Testis (tissue), 3 donors: ENCODE results near the gene CDH13. TPM values are rescaled to one million over a fixed set of nuclear protein-coding genes. Genes with fewer than 3 reads are reported as not detected.
A peak's percentile ranks its signal among the peaks of the same experiment; 100 is the strongest.

Source experiments
- DNase-seq: peaks from one replicate; pipeline ENCODE4 v3.0.0-alpha.2; 2019
- H3K27ac ChIP-seq, 2 donors: fragments of 200-600 bp; sonication (generic); one replicate each; pipeline ENCODE4 v1.5.1; 2019
- H3K27me3 ChIP-seq: fragments of 200-600 bp; sonication (generic); one replicate; pipeline ENCODE4 v1.5.1; 2019
- H3K36me3 ChIP-seq: fragments of 200-600 bp; sonication (generic); one replicate; pipeline ENCODE4 v1.5.1; 2017; ENCODE audit warnings: low read depth; ENCODE audit errors: missing control alignments
- H3K4me1 ChIP-seq: fragments of 200-600 bp; sonication (generic); one replicate; pipeline ENCODE4 v1.5.1; 2019
- H3K4me3 ChIP-seq, 2 donors: fragments of 200-600 bp; sonication (generic); one replicate each; pipeline ENCODE4 v1.5.1; 2017 to 2019
- H3K9me3 ChIP-seq: fragments of 200-600 bp; sonication (generic); one replicate; pipeline ENCODE4 v1.5.1; 2017
- CTCF ChIP-seq, 3 experiments: fragments of 450-650 bp in 2 of 3; fragments of 200-600 bp in 1 of 3; sonication (generic) in 1 of 3; IDR thresholded peaks; one replicate each; pipeline ENCODE4 v1.5.1; 2016 to 2019; ENCODE audit warnings: antibody characterized with exemption in 3 of 3, mild to moderate bottlenecking in 2 of 3, moderate library complexity in 1 of 3
- POLR2A ChIP-seq: fragments of 450-650 bp; IDR thresholded peaks from one replicate; pipeline ENCODE4 v1.6.1; 2017; ENCODE audit warnings: antibody characterized with exemption, mild to moderate bottlenecking, moderate library complexity
- WGBS, 2 donors: methylation state at CpG; one replicate each; pipeline ENCODE4 v1.1.5; 2018; 5-methylcytosine and 5-hydroxymethylcytosine counted together
- intact Hi-C: fragments of 100-400 bp; cut with DNase I; formaldehyde crosslinking; loops from one replicate; pipeline ENCODE4 v1.15.1; 2023; ENCODE audit warnings: low total_unique reads
- polyA plus RNA-seq: library from polyadenylated mRNA; stranded (reverse); fragments of 350-450 nt; fragmentation: Illumina TruSeq; extraction: RNeasy Lipid Tissue Mini Kit (QIAGEN cat#74804); gene quantifications from one replicate; pipeline ENCODE4 v1.2.3, GENCODE V29; 2014; ENCODE audit warnings: low read depth, low replicate concordance; ENCODE audit not compliant: insufficient read depth
- total RNA-seq, 2 donors: library from RNA; depleted of rRNA; stranded (reverse); fragments of >200 nt; gene quantifications; one replicate each; pipeline ENCODE4 v1.2.3, GENCODE V29; 2016

CDH13 gene
- total and polyA plus RNA-seq, 3 donors from 2014 or later: 1.2 to 11.1 (median 2.0) TPM

DNA sequence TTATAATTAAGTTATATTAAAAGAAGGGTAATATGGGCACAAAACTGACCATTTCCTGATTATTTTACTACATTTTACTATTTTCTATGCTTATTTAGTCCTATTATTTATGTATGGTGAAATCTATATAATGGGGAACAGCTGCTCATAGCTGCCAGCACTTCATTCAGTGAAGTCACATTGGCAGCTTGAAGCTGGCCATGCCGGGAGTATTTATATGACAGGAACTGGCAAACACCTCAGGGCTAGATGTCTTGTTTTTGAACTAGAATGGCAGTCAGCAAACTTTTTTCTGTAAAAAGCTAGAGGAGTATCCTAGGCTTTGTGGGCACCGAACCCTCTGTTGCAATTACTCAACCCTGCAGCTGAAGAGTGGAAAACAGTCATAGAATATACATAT, 104.1 kb downstream of the CDH13 start:
- H3K4me1 ChIP-seq: peaks cover 7% of the 10 kb centered on the region
- no peak overlapping the region for H3K27ac ChIP-seq
- TF ChIP-seq POLR2A (no peak), CTCF (IDR thresholded peaks at IDR 0.05) (no peak)
- no peak for DNase-seq
- no peaks in the 10 kb centered on the region for H3K36me3 ChIP-seq
- intact Hi-C loops: no loop called here
- 88 to 90% methylated on average over 2 of the region's 2 CpGs for WGBS, 2 donors
- no peaks in the 10 kb centered on the region for H3K27me3 ChIP-seq
- H3K4me3 ChIP-seq: no peak overlapping the region
- H3K9me3 ChIP-seq: no peaks in the 10 kb centered on the region

- no peaks in the 10 kb centered on the region for H3K9me3 ChIP-seq
- no peak for DNase-seq
- no peaks in the 10 kb centered on the region for H3K36me3 ChIP-seq
- H3K4me3 ChIP-seq: no peak overlapping the region
- no peaks in the 10 kb centered on the region for H3K27me3 ChIP-seq
- H3K4me1 ChIP-seq: peaks cover 12% of the 10 kb centered on the region
- H3K27ac ChIP-seq: no peak overlapping the region
- TF ChIP-seq CTCF (IDR thresholded peaks at IDR 0.05) (no peak), POLR2A (no peak)
- intact Hi-C loops: no loop called here
- 75 to 87% methylated on average over 3 of the region's 3 CpGs for WGBS, 2 donors
These were observed 105.7 kb downstream of the CDH13 start for GRCh38 chr16:82732461-82732860.

- no peak overlapping the region for H3K4me3 ChIP-seq
- peak; percentile 79 for DNase-seq
- H3K27ac ChIP-seq: peak overlapping the region; percentile 21 to 47
- peaks cover 12% of the 10 kb centered on the region for H3K4me1 ChIP-seq
- 31 to 76% methylated on average over 3 of the region's 3 CpGs for WGBS, 2 donors
- intact Hi-C loops: no loop called here
- no peak for TF ChIP-seq CTCF (IDR thresholded peaks at IDR 0.05)
- TF ChIP-seq POLR2A: no peak
- H3K36me3 ChIP-seq: no peaks in the 10 kb centered on the region
- H3K9me3 ChIP-seq: no peaks in the 10 kb centered on the region
- no peaks in the 10 kb centered on the region for H3K27me3 ChIP-seq
These were observed 108.4 kb downstream of the CDH13 start for GRCh38 chr16:82735186-82735585.

DNA sequence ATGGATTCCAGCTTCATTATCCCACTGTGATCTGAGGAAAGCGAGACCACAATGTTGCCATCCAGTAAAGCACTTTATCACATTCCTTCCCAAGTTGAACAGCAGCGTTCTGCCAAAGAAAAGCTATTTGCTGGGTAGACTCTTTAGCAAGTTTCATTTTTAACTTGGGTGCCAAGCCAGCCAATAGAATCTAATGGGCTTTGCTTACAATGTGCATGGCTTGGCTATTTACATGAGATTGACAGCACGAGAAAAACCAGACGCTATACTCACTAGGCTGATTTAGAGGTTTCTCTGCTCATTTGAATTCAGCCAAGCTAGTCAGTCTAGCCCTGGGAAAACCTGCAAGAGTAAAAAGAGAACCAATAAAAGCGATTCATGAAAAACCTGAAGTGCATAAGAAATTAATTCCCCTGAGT, 108.9 kb downstream of the CDH13 start:
- intact Hi-C loops: no loop called here
- TF ChIP-seq CTCF (IDR thresholded peaks at IDR 0.05) (no peak), POLR2A (no peak)
- Histone ChIP-seq H3K4me3 (no peak overlapping the region), H3K27ac (peak overlapping the region; percentile 21 to 58), H3K9me3 (no peaks in the 10 kb centered on the region), H3K27me3 (no peaks in the 10 kb centered on the region), H3K36me3 (no peaks in the 10 kb centered on the region), H3K4me1 (peaks cover 12% of the 10 kb centered on the region)
- no peak for DNase-seq
- WGBS, 2 donors: 55 to 65% methylated on average over 5 of the region's 5 CpGs

GRCh38 chr16:82736224-82736623, 109.5 kb downstream of the CDH13 start:
- intact Hi-C loops: no loop called here
- 72% methylated on average over 2 of the region's 2 CpGs for WGBS, 2 donors
- TF ChIP-seq POLR2A (no peak), CTCF (IDR thresholded peaks at IDR 0.05) (no peak)
- Histone ChIP-seq H3K9me3 (no peaks in the 10 kb centered on the region), H3K27me3 (no peaks in the 10 kb centered on the region), H3K4me1 (peaks cover 12% of the 10 kb centered on the region), H3K4me3 (no peak overlapping the region), H3K27ac (peak overlapping the region in 1 of 2 donors; percentile 58), H3K36me3 (no peaks in the 10 kb centered on the region)
- no peak for DNase-seq
